Peyer's patch (tissue), 4 donors: ENCODE data around the gene IMMP2L.

Source experiments
- CTCF ChIP-seq, 6 experiments: fragments of 450-650 bp in 4 of 6; fragments of 200-600 bp in 2 of 6; sonication (generic) in 1 of 6; IDR thresholded peaks; one replicate each; pipeline ENCODE4 v1.5.1; 2017 to 2019; ENCODE audit warnings: antibody characterized with exemption in 6 of 6, mild to moderate bottlenecking in 3 of 6, moderate library complexity in 1 of 6
- POLR2A ChIP-seq, 2 donors: fragments of 450-650 bp; IDR thresholded peaks; one replicate each; pipeline ENCODE4 v1.5.1; 2017; ENCODE audit warnings: antibody characterized with exemption in 2 of 2, mild to moderate bottlenecking in 2 of 2, moderate library complexity in 2 of 2

- TF ChIP-seq POLR2A (IDR thresholded peaks at IDR 0.05) = no peak
- no peak for TF ChIP-seq CTCF (IDR thresholded peaks at IDR 0.05)
Observed at GRCh38 chr7:111238886-111239285, 323.4 kb downstream of the IMMP2L start.
